Ecto neural progenitor cell (in vitro differentiated cells): ENCODE results near the gene ADAM11.
"Not testable (repeated sequence)": the region's sequence is repeated elsewhere in the genome, so short reads cannot be mapped to it uniquely, and the experiment has no call there.

ENCODE experiments used
- DNase-seq: peaks from one replicate; pipeline ENCODE4 v3.0.0-alpha.2; 2018; ENCODE audit warnings: low spot score

Gene ADAM11

GRCh38 chr17:44758414-44759085 is at the start of gene ADAM11:
TSS of gene ADAM11 (plus strand) at chr17:44758988. CDS start at chr17:44759200, 212 bp downstream.
- DNase-seq: peak; percentile 75

GRCh38 chr17:44719444-44719843 is 39.3 kb upstream of the ADAM11 start:
- DNase-seq: no peak

- DNase-seq: no peak
Observed at GRCh38 chr17:44722254-44722653, 36.5 kb upstream of the ADAM11 start.

- DNase-seq: not testable (repeated sequence)
Observed at GRCh38 chr17:44726121-44726520, 32.7 kb upstream of the ADAM11 start.

GRCh38 chr17:44733753-44734152 is 25.0 kb upstream of the ADAM11 start:
- DNase-seq: peak; percentile 72

- no peak for DNase-seq
Observed at GRCh38 chr17:44734272-44734671, 24.5 kb upstream of the ADAM11 start.

- DNase-seq: no peak
Observed at GRCh38 chr17:44736551-44737240, 22.1 kb upstream of the ADAM11 start.

GRCh38 chr17:44738214-44738906 is 20.4 kb upstream of the ADAM11 start:
- no peak for DNase-seq

- DNase-seq: no peak
Observed at GRCh38 chr17:44741316-44741715, 17.5 kb upstream of the ADAM11 start.

- no peak for DNase-seq
Observed at GRCh38 chr17:44745301-44745700, 13.5 kb upstream of the ADAM11 start.

GRCh38 chr17:44745738-44746137 is 13.1 kb upstream of the ADAM11 start:
- not testable (repeated sequence) for DNase-seq

GRCh38 chr17:44747566-44747965 is 11.2 kb upstream of the ADAM11 start:
- DNase-seq: no peak

- peak; percentile 60 for DNase-seq
Observed at GRCh38 chr17:44749076-44749979, 9.5 kb upstream of the ADAM11 start.

- DNase-seq: no peak
Observed at GRCh38 chr17:44749980-44750318, 8.8 kb upstream of the ADAM11 start.

GRCh38 chr17:44751331-44751730 is 7.5 kb upstream of the ADAM11 start:
- no peak for DNase-seq

GRCh38 chr17:44751806-44752205 is 7.0 kb upstream of the ADAM11 start:
- DNase-seq: no peak

GRCh38 chr17:44752953-44753861 is 5.6 kb upstream of the ADAM11 start:
- no peak for DNase-seq

- DNase-seq: no peak
Observed at GRCh38 chr17:44754276-44754675, 4.5 kb upstream of the ADAM11 start.

- not testable (repeated sequence) for DNase-seq
Observed at GRCh38 chr17:44755180-44755579, 3.6 kb upstream of the ADAM11 start.

- DNase-seq: peak; percentile 49
Observed at GRCh38 chr17:44757045-44757917, 1.5 kb upstream of the ADAM11 start.
